ENCODE data around the gene TEX264. TPM values are rescaled to one million over a fixed set of nuclear protein-coding genes. Genes with fewer than 3 reads are reported as not detected.

The TEX264 gene
- total RNA-seq, 1 donor from 2014 or later = 23.8 TPM

- no peaks in the 10 kb centered on the region for H3K9me3 Mint-ChIP-seq (ENCODE audit: unreplicated experiment)
- H3K4me3 Mint-ChIP-seq (ENCODE audit: unreplicated experiment) = peak overlapping the region; percentile 63
- no peak for TF ChIP-seq CTCF (IDR thresholded peaks at IDR 0.05; ENCODE audit: unreplicated experiment)
- no peak for DNase-seq (ENCODE audit: low spot score)
- peaks cover 13% of the 10 kb centered on the region for H3K36me3 Mint-ChIP-seq (ENCODE audit: low read depth, unreplicated experiment)
- H3K27ac Mint-ChIP-seq (ENCODE audit: unreplicated experiment) = peak overlapping the region; percentile 49
- H3K4me1 Mint-ChIP-seq (ENCODE audit: unreplicated experiment) = peaks cover 28% of the 10 kb centered on the region
- peaks cover 12% of the 10 kb centered on the region for H3K27me3 Mint-ChIP-seq (ENCODE audit: unreplicated experiment)
Measured at GRCh38 chr3:51675201-51675611, 4.2 kb downstream of the TEX264 start.

GRCh38 chr3:51676102-51676640 lies 5.1 kb downstream of the TEX264 start:
- DNase-seq (ENCODE audit: low spot score) = no peak
- peak overlapping the region; percentile 49 for H3K27ac Mint-ChIP-seq (ENCODE audit: unreplicated experiment)

GRCh38 chr3:51677358-51677757 lies 6.3 kb downstream of the TEX264 start:
- Mint-ChIP-seq H3K27me3 (ENCODE audit: unreplicated experiment) (peaks cover 8% of the 10 kb centered on the region), H3K9me3 (ENCODE audit: unreplicated experiment) (no peaks in the 10 kb centered on the region), H3K4me3 (ENCODE audit: unreplicated experiment) (no peak overlapping the region), H3K27ac (ENCODE audit: unreplicated experiment) (no peak overlapping the region), H3K4me1 (ENCODE audit: unreplicated experiment) (peaks cover 39% of the 10 kb centered on the region), H3K36me3 (ENCODE audit: low read depth, unreplicated experiment) (peaks cover 19% of the 10 kb centered on the region)
- DNase-seq (ENCODE audit: low spot score) = no peak
- TF ChIP-seq CTCF (IDR thresholded peaks at IDR 0.05; ENCODE audit: unreplicated experiment) = no peak

More at GRCh38 chr3:51676102-51676640, 5.1 kb downstream of the TEX264 start:
- no peak overlapping the region for H3K4me3 Mint-ChIP-seq (ENCODE audit: unreplicated experiment)
- peaks cover 33% of the 10 kb centered on the region for H3K4me1 Mint-ChIP-seq (ENCODE audit: unreplicated experiment)
- no peak for TF ChIP-seq CTCF (IDR thresholded peaks at IDR 0.05; ENCODE audit: unreplicated experiment)
- H3K9me3 Mint-ChIP-seq (ENCODE audit: unreplicated experiment) = no peaks in the 10 kb centered on the region
- H3K27me3 Mint-ChIP-seq (ENCODE audit: unreplicated experiment) = peaks cover 10% of the 10 kb centered on the region
- H3K36me3 Mint-ChIP-seq (ENCODE audit: low read depth, unreplicated experiment) = peaks cover 13% of the 10 kb centered on the region

- H3K4me1 Mint-ChIP-seq (ENCODE audit: unreplicated experiment) = peaks cover 31% of the 10 kb centered on the region
- no peak for TF ChIP-seq CTCF (IDR thresholded peaks at IDR 0.05; ENCODE audit: unreplicated experiment)
- peaks cover 9% of the 10 kb centered on the region for H3K27me3 Mint-ChIP-seq (ENCODE audit: unreplicated experiment)
- H3K9me3 Mint-ChIP-seq (ENCODE audit: unreplicated experiment) = no peaks in the 10 kb centered on the region
- H3K36me3 Mint-ChIP-seq (ENCODE audit: low read depth, unreplicated experiment) = peaks cover 19% of the 10 kb centered on the region
- DNase-seq (ENCODE audit: low spot score) = no peak
- no peak overlapping the region for H3K4me3 Mint-ChIP-seq (ENCODE audit: unreplicated experiment)
- no peak overlapping the region for H3K27ac Mint-ChIP-seq (ENCODE audit: unreplicated experiment)
Measured at GRCh38 chr3:51678186-51678585, 7.1 kb downstream of the TEX264 start.

GRCh38 chr3:51678641-51679040 lies 7.6 kb downstream of the TEX264 start:
- Mint-ChIP-seq H3K27me3 (ENCODE audit: unreplicated experiment) (peaks cover 7% of the 10 kb centered on the region), H3K27ac (ENCODE audit: unreplicated experiment) (no peak overlapping the region), H3K4me3 (ENCODE audit: unreplicated experiment) (no peak overlapping the region), H3K36me3 (ENCODE audit: low read depth, unreplicated experiment) (peaks cover 16% of the 10 kb centered on the region), H3K9me3 (ENCODE audit: unreplicated experiment) (no peaks in the 10 kb centered on the region), H3K4me1 (ENCODE audit: unreplicated experiment) (peaks cover 27% of the 10 kb centered on the region)
- TF ChIP-seq CTCF (IDR thresholded peaks at IDR 0.05; ENCODE audit: unreplicated experiment) = no peak
- DNase-seq (ENCODE audit: low spot score) = no peak
